SIG-M5 (cell line): ENCODE measurements around the gene ELMO1.

Source experiments
- DNase-seq: peaks from one replicate; lab custom pipeline; 2025; lab: John Stamatoyannopoulos, UW

Gene ELMO1

DNA sequence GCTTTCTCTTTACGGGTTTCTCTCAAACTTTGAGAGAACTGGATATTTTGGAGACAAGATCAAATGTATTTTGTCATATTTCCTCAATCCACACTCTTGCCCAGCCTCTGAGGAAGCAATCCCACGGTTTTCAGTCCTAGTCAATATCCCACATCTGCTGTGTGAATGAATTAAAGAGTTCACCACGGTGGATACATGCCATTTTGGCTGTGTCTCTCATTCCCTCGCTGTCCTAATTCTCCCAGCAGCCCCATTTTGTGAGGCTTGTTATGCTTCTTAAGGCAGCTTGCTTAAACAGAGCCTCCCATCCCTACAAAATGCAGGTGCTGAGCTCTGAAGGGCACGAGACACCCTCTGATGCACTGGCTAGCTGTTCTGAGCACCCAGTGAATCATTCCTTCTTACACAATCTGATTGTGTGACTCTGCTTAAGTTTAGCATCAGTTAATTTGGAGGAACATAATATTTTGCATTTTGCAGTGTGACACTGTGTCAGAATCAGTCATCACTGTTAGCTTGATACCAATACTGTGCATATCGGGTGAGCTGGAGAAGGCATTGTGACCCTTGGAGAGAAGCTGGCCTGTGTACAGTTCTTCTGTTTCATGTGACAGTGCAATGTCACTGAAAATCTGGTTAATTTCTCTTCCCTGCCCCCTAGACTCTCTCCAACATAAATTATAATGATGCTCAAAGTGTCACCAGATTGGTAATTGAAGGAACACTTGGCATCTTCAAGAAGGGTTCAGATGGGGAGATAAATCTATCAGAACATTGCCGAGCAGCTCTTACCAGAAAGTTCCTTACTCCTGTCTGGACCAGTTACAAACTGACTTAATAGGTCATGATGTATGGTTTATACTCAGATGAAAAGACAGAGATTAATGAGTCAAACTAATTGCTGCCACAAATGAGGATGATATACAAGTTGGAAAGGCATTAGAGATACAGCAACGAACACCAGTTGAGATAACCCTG, 620.6 kb downstream of the ELMO1 start:
- no peak for DNase-seq

DNA sequence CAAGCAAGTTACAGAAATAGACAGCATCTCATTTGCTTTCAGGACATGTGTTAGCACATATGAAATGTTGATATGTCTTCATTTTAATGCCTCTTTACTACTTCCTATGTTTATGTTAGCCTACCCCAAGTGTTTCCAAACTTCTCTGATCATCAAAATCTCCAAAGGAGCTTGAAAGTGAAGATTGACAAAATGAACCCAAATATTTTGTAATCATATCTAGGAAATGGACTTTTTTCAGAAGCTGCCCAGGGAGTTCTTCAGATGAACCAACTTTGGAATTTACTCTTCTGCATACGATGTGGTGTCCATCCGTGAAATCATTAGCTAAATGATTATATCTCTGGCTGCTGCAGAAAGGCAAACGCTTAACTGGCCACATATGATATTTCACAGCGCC, 623.2 kb downstream of the ELMO1 start:
- no peak for DNase-seq

DNA sequence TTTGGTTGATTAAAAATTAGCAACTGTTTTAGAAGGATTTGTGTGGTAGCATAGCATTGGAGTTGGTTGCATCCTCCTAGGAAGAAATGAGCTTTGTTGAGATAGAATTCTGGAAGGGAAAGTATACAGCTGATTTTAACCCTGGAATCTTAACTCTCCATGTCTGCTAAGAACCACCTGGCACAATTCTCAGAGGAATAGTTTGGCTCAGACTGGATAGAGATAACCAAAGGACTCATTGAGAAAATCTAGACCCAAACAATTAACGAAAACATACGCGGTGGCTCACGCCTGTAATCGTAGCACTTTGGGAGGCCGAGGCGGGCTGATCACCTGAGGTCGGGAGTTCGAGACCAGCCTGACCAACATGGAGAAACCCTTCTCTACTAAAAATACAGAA, 625.3 kb downstream of the ELMO1 start:
- DNase-seq = no peak

DNA sequence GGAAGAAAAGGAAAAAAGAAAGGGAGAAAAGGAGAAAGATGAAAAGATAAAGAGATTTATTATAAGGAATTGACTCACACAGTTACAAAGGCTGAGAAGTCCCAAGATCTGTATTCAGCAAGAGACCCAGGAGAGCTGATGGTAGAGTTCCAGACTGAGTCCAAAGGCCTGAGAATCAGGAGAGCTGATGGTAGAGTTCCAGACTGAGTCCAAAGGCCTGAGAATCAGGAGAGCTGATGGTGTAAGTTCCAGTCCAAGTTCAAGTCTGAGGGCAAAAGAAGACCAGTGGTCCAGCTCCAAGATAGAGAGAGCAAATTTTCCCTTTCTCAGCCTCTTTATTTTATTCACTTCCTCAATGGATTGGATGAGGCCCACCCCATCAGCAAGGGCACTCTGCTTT, 627.0 kb downstream of the ELMO1 start:
- DNase-seq = no peak

DNA sequence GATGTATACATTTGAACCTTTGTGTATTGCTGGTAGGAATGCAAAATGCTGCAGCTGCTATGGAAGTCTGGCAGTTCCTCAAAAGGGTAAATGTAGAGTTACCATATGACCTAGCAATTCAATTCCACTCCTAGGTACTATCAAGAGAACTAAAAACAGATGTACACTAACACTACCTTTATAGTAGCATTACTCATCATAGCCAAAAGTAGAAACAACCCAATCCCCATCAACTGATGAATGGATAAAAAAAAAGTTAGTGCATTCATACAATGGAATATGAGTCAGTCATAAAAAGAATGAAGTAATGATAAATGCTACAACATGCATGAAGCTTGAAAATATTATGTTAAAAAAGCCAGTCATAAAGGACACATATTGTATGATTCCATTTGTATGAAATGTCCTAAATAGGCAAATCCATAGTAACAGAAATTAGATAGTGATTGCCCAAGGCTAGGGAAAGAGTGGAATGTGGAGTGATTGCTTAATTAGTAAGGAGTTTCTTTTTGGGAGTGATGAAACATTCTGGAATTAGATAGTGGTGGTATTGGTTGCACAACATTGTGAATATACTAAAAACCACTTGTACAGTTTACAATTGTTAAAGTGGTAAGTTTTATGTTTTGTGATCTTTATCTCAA, 628.0 kb downstream of the ELMO1 start:
- no peak for DNase-seq

DNA sequence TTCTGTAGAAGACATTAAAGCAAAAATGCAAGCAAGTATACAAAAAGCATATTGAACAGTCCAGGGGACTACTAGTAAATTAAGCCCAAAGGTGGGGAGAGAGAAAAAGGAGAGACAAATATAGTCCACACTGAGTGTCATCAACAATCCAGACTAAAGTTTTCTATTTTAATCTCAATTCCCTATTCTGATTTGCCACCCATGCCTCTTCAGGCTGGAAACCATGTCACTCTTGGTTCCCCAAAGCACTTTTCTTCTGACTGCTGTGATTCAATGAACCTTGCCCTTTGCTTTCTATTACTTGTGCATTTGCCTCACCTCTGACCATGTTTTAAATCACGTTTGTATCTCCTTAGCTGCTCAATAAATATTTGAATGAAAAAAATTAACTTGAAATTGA, 629.0 kb downstream of the ELMO1 start:
- DNase-seq = no peak

DNA sequence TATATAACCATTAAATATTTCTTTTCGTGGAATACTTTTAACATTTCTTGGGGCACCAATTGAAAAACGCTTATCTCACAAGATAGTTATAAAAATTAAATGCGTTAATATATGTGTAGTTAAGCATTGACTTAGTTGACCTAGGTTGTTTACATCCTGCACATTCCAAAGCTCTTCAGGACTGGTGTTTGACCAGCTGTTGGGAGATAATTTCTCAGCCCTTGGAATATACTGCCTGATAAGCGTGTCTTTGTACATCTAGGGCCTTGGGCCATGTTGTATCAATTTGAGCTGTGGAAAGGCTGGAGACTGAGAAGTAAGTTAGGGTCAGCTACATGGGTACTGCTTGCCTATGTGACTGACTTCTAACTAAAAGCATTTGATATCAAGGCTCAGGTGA, 634.4 kb downstream of the ELMO1 start:
- DNase-seq = no peak

DNA sequence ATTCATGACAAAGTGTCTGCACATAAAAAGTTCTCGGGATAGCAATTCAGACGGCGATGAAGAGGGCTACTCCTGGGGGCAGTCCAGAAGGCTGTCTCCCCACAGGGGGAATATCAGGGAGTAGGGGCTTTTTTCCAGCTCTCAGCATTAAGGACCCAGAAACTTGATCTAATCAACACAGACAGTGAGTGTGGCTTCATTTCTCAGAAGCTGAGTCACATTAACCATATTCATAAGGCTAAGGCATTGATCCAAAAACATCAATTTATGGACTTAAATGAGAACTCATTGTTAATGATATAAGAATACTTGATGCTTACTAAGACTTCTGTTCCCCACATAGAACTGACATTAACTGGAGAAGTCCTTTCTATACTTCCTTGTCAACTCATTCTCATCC, 636.9 kb downstream of the ELMO1 start:
- DNase-seq = no peak

DNA sequence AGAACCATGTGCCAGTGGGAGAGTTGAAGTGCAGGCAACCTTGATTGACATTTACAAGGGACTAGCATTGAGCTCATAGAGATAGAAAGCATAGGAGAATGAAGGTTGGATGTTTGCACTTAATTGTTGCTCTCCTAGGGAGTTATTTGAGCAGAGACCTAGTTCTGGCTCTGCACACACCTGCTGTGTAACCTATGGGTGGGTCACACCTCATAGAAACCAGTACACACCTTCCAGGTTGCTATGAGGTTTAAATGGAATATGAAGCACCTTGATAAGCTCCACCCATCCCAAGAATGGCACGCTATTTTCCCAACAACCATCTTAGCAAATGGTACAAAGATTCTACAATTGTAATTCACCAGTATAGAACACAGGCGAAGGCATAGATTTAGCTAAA, 638.2 kb downstream of the ELMO1 start:
- DNase-seq = no peak

DNA sequence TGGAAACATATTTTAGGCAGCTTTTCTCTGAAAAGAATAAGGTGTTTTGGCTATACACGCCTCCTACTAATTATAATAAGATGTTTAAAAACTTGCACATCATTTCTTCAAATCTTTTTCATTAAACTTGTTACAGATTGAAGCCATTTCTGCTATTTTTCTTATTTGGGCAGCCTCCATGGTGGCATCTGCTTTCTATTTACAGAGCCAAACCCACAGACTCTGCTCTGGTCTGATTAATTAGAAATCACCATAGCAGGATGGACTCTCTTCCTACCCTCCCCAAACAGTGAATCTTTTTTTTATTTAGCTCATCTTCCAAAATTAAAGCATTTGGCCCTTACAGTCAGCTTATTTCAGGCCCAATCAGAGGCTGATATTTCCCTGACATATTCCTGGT, 638.6 kb downstream of the ELMO1 start:
- DNase-seq = no peak

DNA sequence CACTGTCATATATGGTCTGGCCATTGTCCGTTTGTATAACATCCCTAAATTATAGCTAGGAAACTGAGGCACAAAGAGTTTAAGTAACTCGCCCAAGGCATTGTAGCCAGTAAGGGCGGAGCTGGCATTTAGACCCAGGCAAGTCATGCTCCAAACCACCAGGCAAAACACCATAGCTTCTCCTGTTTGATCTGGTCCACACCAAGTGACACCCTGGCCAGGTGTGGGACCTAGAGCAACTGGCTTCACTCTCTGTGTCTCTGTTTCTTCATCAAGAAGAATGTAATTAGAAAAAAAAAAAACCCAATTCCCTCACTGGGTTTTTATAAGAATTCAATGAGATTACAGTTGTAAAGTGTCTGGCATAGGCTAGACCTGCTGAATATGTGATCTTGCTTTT, 639.2 kb downstream of the ELMO1 start:
- DNase-seq = no peak

DNA sequence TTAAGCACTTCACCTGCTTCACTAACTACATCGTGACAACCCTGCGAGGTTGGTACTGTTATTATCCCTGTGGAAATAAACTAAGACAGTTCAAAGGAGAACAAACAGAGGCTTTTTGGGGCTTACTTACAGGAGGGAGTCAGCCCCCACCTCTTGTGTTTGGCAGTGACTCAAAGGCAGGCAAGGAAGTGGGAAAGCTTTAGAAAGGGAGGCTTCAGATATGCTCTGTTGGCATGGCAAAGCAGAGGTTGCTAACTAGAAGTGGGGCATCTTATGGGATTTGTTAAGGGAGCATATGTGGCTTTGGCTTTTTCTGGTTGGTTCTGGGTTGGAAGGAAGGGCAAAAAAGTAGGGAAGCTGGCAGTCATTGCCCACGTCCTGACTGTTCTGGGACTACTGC, 639.6 kb downstream of the ELMO1 start:
- DNase-seq = no peak

DNA sequence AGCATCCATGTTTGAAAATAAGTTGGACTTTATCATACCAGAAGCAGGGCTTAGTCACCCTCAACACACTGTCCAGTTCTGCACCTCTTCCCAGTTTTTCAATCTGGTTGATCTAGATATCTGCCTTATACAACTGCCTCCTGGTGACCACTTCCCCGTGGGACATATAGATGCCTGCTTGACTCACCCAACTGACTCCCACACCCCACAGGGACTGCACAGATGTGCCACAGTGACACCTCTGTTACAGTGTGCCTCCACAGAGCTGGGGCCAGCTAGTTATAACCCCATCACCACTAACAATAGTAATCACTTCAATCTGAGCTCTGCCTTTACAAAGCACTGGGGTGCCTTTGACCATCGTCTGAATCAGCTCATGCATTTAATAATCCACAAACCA, 641.8 kb downstream of the ELMO1 start:
- no peak for DNase-seq
